Nephron (organoid): ENCODE results near the gene PAM.
"Not testable (repeated sequence)": the region's sequence is repeated elsewhere in the genome, so short reads cannot be mapped to it uniquely, and the experiment has no call there.

Source experiments
- H3K27ac Mint-ChIP-seq, 3 experiments: 2 replicates each; pipeline ENCODE4 v1.8.0; 2020; ENCODE audit warnings: mixed read lengths in 3 of 3, mild to moderate bottlenecking in 2 of 3, moderate library complexity in 1 of 3
- H3K27me3 Mint-ChIP-seq: 2 replicates; pipeline ENCODE4 v1.8.0; 2021; ENCODE audit warnings: low read depth, mild to moderate bottlenecking, moderate library complexity, mixed read lengths
- H3K36me3 Mint-ChIP-seq: 2 replicates; pipeline ENCODE4 v1.8.0; 2020; ENCODE audit warnings: low read depth, mixed read lengths
- H3K4me1 Mint-ChIP-seq: 2 replicates; pipeline ENCODE4 v1.8.0; 2020; ENCODE audit warnings: mixed read lengths
- H3K4me3 Mint-ChIP-seq, 3 experiments: 2 replicates each; pipeline ENCODE4 v1.8.0; 2020; ENCODE audit warnings: mild to moderate bottlenecking in 3 of 3, mixed read lengths in 3 of 3, moderate library complexity in 2 of 3
- H3K9me3 Mint-ChIP-seq: 2 replicates; pipeline ENCODE4 v1.8.0; 2020; ENCODE audit warnings: mixed read lengths
- TF ChIP-seq, protein P1 (sequence below), 3 experiments: fragments of 200-600 bp; sonication (generic); IDR thresholded peaks; one replicate each; pipeline ENCODE4 v1.5.0; 2021; ENCODE audit warnings: antibody characterized with exemption in 3 of 3; ENCODE audit not compliant: unreplicated experiment in 3 of 3

PAM gene

GRCh38 chr5:102902135-102902448 lies 147.0 kb downstream of the PAM start:
- H3K9me3 Mint-ChIP-seq, result peaks cover 5% of the 10 kb centered on the region
- TF ChIP-seq, protein P1, sequence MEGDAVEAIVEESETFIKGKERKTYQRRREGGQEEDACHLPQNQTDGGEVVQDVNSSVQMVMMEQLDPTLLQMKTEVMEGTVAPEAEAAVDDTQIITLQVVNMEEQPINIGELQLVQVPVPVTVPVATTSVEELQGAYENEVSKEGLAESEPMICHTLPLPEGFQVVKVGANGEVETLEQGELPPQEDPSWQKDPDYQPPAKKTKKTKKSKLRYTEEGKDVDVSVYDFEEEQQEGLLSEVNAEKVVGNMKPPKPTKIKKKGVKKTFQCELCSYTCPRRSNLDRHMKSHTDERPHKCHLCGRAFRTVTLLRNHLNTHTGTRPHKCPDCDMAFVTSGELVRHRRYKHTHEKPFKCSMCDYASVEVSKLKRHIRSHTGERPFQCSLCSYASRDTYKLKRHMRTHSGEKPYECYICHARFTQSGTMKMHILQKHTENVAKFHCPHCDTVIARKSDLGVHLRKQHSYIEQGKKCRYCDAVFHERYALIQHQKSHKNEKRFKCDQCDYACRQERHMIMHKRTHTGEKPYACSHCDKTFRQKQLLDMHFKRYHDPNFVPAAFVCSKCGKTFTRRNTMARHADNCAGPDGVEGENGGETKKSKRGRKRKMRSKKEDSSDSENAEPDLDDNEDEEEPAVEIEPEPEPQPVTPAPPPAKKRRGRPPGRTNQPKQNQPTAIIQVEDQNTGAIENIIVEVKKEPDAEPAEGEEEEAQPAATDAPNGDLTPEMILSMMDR (IDR thresholded peaks at IDR 0.05; ENCODE audit: unreplicated experiment in 3 of 3), result no peak
- H3K36me3 Mint-ChIP-seq, result peaks cover 17% of the 10 kb centered on the region
- peak overlapping the region in 1 of 3 experiments; percentile 48 for H3K27ac Mint-ChIP-seq
- H3K27me3 Mint-ChIP-seq, result no peaks in the 10 kb centered on the region
- H3K4me1 Mint-ChIP-seq, result no peaks in the 10 kb centered on the region
- H3K4me3 Mint-ChIP-seq, result no peak overlapping the region

DNA sequence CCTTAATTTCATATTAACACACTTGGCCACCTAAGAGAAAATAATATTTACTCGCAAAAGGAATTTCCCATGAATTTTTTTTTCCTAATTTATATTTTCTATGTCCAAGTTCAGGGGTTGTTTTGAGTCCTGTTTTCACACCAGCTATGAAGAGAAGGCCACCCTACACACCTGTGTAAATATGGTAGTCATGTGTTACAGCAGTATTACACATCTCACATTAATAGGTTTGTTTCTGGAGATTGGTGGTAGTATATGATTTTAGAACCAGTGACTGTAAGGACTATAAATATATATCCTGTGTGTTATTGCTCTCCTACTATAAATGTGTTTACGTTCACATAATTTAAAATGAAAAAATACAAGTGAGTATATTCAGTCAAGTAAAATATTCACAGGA lies 147.5 kb downstream of the PAM start:
- peaks cover 5% of the 10 kb centered on the region for H3K9me3 Mint-ChIP-seq
- peak overlapping the region in 1 of 3 experiments; percentile 22 for H3K27ac Mint-ChIP-seq
- no peak overlapping the region for H3K4me3 Mint-ChIP-seq
- peaks cover 17% of the 10 kb centered on the region for H3K36me3 Mint-ChIP-seq
- no peaks in the 10 kb centered on the region for H3K27me3 Mint-ChIP-seq
- TF ChIP-seq, protein P1 (IDR thresholded peaks at IDR 0.05; ENCODE audit: unreplicated experiment in 3 of 3), result no peak
- no peaks in the 10 kb centered on the region for H3K4me1 Mint-ChIP-seq

GRCh38 chr5:102903074-102903871 lies 148.2 kb downstream of the PAM start:
- TF ChIP-seq, protein P1 (IDR thresholded peaks at IDR 0.05; ENCODE audit: unreplicated experiment in 3 of 3), result no peak
- H3K27me3 Mint-ChIP-seq, result no peaks in the 10 kb centered on the region
- H3K4me1 Mint-ChIP-seq, result no peaks in the 10 kb centered on the region
- peaks cover 17% of the 10 kb centered on the region for H3K36me3 Mint-ChIP-seq
- H3K4me3 Mint-ChIP-seq, result no peak overlapping the region
- H3K9me3 Mint-ChIP-seq, result peaks cover 7% of the 10 kb centered on the region
- peak overlapping the region in 1 of 3 experiments; percentile 22 for H3K27ac Mint-ChIP-seq

- H3K27ac Mint-ChIP-seq, result no peak overlapping the region
- no peak overlapping the region for H3K4me3 Mint-ChIP-seq
- TF ChIP-seq, protein P1 (IDR thresholded peaks at IDR 0.05; ENCODE audit: unreplicated experiment in 3 of 3), result no peak
- H3K36me3 Mint-ChIP-seq, result peaks cover 21% of the 10 kb centered on the region
- no peaks in the 10 kb centered on the region for H3K27me3 Mint-ChIP-seq
- peaks cover under 1% of the 10 kb centered on the region for H3K4me1 Mint-ChIP-seq
- peaks cover 8% of the 10 kb centered on the region for H3K9me3 Mint-ChIP-seq
Observed at GRCh38 chr5:102905056-102905455, 150.0 kb downstream of the PAM start.

GRCh38 chr5:102907099-102907498 lies 152.0 kb downstream of the PAM start:
- H3K27me3 Mint-ChIP-seq, H3K27ac Mint-ChIP-seq, H3K9me3 Mint-ChIP-seq, H3K4me3 Mint-ChIP-seq: not testable (repeated sequence)
- peaks cover 21% of the 10 kb centered on the region for H3K4me1 Mint-ChIP-seq
- peaks cover 21% of the 10 kb centered on the region for H3K36me3 Mint-ChIP-seq

DNA sequence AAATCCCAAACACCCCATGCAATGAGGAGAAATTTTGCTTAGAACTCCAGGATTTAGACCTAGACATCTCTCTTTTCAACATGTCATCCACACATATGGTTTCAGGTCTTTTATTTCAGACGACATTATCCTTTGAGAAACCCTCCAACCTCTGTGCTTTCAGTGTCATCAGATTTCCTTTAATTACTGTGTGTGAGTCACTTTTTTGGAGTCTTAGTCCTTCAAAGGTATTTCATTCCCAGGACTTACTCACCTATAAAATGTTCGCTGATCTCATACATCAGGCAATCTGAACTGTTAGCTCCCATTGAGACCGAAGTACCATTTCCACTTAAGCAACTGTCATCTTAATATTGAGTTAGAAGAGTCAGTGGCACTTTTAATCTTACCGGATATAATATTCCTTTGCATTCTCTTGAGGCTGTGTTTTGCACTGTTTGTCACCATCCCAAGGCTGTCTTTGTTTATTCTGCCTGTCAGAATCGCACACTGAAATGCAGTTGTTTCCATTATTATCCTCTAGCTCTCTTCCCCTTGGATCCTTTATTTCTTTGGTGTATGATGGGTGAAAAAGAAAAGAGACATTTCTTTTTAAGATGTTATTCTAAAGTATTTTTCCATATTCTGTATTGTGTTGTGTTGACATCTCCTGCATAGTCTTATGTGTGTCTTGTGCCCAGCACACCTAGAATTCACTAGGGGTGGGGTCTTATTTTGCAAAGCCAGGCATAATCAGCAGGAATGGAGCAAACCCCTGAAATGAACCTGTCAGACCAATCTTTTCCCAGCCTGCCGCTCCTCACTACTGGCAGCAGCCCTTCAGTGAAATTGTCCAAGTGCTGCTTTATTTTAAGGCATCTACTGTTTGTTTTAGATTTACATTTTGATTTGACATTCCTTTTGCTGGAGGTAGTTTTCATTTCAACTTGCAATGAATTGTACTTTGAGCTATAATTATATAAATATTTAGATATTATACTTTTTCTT lies 155.4 kb downstream of the PAM start:
- no peak overlapping the region for H3K4me3 Mint-ChIP-seq
- TF ChIP-seq, protein P1 (IDR thresholded peaks at IDR 0.05; ENCODE audit: unreplicated experiment in 3 of 3), result no peak
- H3K27me3 Mint-ChIP-seq, result no peaks in the 10 kb centered on the region
- H3K36me3 Mint-ChIP-seq, result peaks cover 24% of the 10 kb centered on the region
- peak overlapping the region; percentile 6 to 15 (median 14) for H3K27ac Mint-ChIP-seq
- peaks cover 8% of the 10 kb centered on the region for H3K9me3 Mint-ChIP-seq
- peaks cover 28% of the 10 kb centered on the region for H3K4me1 Mint-ChIP-seq
